GM08714 (cell line): ENCODE data around the gene ADGRG2.
"Not testable (repeated sequence)": the region's sequence is repeated elsewhere in the genome, so short reads cannot be mapped to it uniquely, and the experiment has no call there.

Experiments used
- H3K4me3 ChIP-seq: fragments of 200-500 bp; sonication (Bioruptor generic); 2 replicates; pipeline ENCODE4 v1.5.1; 2014; ENCODE audit warnings: mild to moderate bottlenecking, low read length, inconsistent platforms
- ZNF274 ChIP-seq: IDR thresholded peaks from 2 replicates; pipeline ENCODE4 v1.6.1; 2012; ENCODE audit warnings: mild to moderate bottlenecking, low read depth, low read length

ADGRG2 gene

DNA sequence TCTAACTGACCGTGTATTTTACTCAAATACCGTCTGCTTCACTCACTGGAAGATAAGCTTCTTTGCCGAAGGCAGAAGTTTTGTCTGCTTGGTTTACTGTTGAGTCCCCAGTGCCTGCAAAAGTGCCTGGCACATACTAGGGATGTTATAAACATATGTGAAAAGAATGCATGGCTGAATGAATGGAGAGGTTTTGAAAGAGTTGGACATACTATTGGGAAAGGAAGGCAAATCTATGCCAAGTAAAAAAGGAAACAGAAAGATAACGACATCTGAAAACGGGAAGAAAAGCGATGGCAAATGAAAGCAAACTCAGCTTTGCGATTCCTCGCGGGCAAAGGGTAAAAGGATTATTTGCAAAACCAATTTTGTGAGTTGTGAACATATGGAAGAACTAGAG, 21.7 kb downstream of the ADGRG2 start:
- TF ChIP-seq ZNF274 = no peak
- H3K4me3 ChIP-seq = no peak overlapping the region

GRCh38 chrX:19097553-19098283, 24.6 kb downstream of the ADGRG2 start:
- no peak for TF ChIP-seq ZNF274
- H3K4me3 ChIP-seq = no peak overlapping the region

DNA sequence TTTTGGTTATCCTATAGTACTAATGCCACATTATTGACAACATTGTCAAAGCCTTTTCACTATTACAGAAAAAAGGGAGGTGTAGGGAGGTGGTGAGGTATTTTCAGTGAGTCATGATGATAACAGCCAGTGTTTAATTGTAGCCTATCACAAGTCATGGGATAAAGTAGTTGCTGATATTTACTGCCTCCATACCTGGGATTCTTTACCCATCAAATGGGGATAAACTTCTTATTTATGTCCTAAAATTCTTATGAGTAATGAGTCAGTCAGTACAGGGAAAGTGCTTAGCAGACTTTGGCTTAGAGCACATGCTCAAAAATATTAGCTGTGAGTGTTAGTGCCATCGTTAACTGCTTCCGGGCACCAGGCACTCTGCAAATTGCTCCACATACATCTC, 25.7 kb downstream of the ADGRG2 start:
- no peak overlapping the region for H3K4me3 ChIP-seq
- TF ChIP-seq ZNF274 = no peak

- no peak for TF ChIP-seq ZNF274
- H3K4me3 ChIP-seq = no peak overlapping the region
Observed at GRCh38 chrX:19094654-19095053, 27.6 kb downstream of the ADGRG2 start.

DNA sequence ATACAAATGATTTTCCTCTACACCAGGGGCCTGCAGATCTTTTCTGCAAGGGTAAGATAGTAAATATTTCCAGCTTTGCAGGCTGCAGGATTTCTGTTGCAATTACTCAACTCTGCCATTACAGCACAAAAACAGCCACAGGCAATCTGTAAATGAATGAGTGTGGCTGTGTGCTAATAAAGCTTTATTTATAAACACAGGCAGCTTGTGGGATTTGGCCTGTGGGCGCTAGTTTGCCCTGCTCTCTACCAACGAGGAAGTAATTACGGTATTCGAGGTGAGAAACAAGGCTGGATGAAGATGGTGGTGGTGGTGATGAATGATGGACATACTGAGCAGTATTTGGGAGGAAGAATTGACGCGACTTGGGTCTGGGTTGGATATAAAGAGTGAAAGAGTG, 30.7 kb downstream of the ADGRG2 start:
- H3K4me3 ChIP-seq = no peak overlapping the region
- no peak for TF ChIP-seq ZNF274

DNA sequence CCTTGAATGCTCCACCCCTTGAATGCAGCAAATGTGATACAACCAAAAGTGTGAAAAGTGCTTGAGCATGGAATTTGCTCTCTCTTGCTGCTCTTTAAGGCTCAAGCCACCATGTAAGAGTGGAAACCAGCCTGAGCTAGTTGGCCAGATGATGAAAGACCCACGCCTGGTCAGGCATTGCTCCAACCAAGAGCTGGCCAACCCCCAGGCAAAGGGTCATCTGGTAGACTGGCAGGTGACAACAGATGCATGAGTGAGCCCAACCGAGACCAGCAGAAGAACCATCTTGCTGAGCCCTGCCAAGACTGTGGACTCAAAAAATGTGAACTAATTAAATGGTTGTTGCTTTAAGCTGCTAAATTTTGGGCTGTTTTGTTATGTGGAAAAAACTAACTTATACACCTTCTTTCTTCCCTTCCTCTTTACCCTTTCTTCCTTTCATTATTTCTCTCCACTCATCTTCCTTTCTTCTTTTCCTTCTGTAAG, 32.7 kb downstream of the ADGRG2 start:
- H3K4me3 ChIP-seq = no peak overlapping the region
- TF ChIP-seq ZNF274 = no peak

- no peak overlapping the region for H3K4me3 ChIP-seq
- no peak for TF ChIP-seq ZNF274
Observed at GRCh38 chrX:19086102-19086772, 36.0 kb downstream of the ADGRG2 start.

DNA sequence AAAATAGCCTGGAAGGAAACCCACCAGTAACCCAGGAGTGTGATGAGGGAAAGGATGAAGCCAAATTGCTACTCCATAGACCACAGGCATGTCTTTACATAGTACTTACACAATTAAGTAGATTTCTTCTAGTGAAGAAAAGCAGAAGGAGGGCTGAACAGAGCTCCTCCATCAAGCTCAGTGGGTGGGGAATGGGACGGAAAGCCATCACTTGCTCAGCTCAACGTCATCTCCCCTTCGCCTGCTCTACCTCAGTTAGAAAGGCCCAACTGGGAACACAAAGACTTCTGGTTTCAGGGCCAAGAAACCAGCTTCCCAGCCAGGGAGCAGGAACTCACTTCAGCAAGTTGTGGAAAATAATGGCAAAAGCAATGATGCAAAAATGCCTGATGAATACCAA, 36.6 kb downstream of the ADGRG2 start:
- no peak overlapping the region for H3K4me3 ChIP-seq

GRCh38 chrX:19075754-19076153, 46.5 kb downstream of the ADGRG2 start:
- no peak for TF ChIP-seq ZNF274
- H3K4me3 ChIP-seq = no peak overlapping the region

More for the DNA sequence above, 36.6 kb downstream of the ADGRG2 start:
- no peak for TF ChIP-seq ZNF274

DNA sequence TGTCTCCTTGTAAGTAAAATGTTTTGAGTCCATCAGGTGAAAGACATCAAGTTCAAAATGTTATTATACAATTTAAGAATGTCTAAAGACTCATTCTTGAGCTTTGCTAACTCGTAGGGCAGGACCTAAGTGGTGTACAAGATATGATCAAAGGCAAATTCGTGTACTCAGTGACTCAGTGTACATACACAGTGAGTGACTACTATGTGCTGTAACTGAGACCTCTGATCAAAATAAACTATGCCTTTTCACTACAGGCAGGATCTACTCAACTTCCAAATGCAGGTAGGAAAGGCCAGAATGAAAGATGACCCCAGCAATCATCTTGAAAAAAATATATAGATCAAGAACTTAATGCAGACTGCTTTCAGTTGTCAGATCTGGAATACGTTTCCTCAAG, 49.9 kb downstream of the ADGRG2 start:
- no peak overlapping the region for H3K4me3 ChIP-seq
- no peak for TF ChIP-seq ZNF274

DNA sequence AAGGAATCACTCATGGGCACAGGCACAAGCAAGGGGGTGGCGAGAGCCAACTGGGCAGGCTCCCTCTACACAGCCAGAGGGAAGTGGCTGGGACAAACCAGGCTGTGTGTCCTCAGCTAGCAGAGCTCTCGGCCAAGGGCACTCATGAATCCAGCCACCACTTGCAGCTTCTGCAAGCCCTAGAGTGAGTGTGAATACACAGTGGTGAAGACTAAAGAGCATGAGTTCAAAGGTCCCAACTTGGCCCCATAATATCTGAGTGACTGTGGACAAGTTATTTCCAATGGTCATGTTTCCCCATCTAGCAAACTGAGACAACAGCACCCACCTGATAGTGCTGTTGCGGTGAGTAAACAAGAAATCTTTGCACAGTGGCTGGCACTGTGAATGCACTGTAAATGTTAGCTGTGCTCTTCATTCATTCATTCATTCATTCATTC, 51.7 kb downstream of the ADGRG2 start:
- H3K4me3 ChIP-seq = no peak overlapping the region
- no peak for TF ChIP-seq ZNF274

DNA sequence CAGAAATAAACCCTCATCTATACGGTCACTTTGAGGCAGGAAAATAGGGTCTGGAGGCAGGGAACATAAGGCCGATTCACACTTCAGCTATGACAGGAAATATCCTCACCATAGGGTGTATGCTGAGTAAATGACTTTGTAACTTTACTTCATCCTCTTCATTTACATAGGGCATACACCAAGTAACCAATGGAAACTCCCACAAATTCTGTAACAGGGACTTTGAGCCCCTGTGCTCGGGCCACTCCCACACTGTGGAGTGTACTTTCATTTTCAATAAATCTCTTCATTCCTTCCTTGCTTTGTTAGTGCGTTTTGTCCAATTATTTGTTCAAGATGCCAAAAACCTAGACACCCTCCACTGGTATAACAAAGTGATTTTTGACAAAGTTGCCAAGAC, 55.3 kb downstream of the ADGRG2 start:
- H3K4me3 ChIP-seq = not testable (repeated sequence)

GRCh38 chrX:19065535-19065934, 56.7 kb downstream of the ADGRG2 start:
- no peak for TF ChIP-seq ZNF274

DNA sequence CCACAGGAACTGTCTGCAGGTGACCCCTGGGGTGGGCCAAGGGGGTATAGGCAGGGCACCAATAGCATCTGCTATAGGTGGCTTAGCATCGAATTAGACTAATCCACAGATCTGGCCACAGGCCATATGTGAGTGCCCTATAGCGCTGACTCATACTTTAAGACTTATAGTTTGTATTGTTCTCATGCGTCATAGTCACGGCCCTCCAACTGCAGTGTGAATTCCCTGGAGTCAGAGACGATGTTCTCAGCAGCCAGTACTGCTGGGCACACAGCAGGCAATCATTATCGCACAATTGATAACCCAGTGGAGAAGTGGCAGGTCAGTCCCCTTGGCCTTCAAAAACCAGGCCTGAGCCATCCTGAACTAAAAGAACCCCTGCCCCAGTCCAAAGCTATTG, 58.1 kb downstream of the ADGRG2 start:
- no peak for TF ChIP-seq ZNF274
- H3K4me3 ChIP-seq = no peak overlapping the region

More at GRCh38 chrX:19065535-19065934, 56.7 kb downstream of the ADGRG2 start:
- no peak overlapping the region for H3K4me3 ChIP-seq

DNA sequence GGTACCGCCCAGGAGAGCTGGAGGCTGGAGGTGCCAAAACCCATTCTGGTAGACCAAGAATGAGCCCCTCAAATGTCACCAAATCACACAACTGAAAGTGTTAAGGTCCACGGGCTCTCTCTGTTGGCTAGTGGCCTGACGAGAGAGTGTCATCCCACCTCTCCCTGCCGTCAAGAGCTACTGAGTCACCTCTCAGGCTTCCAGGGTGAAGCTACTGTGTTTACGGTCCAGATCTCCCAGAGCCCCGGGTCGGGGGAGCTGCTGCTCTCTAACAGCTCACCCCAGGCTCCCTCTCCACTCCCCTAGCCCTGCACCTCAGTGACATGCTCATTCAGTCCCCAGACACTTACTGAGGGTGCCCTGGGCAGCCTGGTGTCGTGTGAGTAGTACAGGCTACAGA, 59.2 kb downstream of the ADGRG2 start:
- no peak for TF ChIP-seq ZNF274
- no peak overlapping the region for H3K4me3 ChIP-seq
